ENCODE measurements around the gene SIPA1L3. TPM values are rescaled to one million over a fixed set of nuclear protein-coding genes. Genes with fewer than 3 reads are reported as not detected.

Gene SIPA1L3
- total and polyA plus RNA-seq, 2 of the 13 experiments (the other 11 are each of a cell fraction or from before 2014, with no cell fraction given) = 5.5 to 7.7 TPM

DNA sequence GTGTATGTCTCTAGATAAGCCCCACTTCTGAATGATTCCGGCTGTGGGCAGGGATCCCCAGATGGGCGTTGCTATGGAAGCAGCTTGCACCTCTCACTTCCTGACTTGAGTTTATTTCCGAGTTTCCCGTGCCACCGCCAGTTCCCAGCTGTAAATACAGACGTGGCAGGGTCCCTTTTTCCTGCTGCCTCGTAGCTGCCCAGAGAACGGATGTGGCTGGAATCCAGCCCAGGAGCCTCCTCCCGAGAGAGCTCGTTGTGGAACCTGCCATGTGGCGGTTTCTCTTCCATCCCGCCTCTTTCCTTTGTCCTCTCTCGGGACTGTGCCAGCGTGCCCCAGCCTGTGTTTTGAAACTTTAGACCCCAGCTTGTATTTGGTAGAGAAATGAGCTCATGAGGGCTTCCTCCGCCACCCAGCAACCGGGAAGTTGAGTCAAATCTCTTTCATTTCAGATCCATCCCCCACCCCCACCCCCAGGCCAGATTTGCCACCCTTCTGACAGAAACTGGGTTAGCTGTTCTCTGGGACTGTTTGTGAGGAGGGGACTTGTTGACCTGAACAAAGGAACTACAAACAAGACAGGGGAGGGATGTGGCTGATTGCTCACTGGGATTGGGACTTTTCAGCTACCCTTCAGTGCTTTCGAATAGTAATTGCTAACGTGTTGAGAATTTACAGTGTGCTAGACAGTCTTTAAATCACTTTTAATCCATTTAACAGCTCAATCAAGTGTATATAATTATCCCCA lies 96.6 kb downstream of the SIPA1L3 start:
- no peak for TF ChIP-seq FLYWCH1 (CRISPR knock-in tag; IDR thresholded peaks at IDR 0.05)
- no peak for TF ChIP-seq TBX2 (CRISPR knock-in tag; IDR thresholded peaks at IDR 0.05; ENCODE audit: borderline replicate concordance)
- no peak for TF ChIP-seq EP300 (IDR thresholded peaks at IDR 0.05; ENCODE audit: low read depth in 2 of 2, low read length in 2 of 2)
- no peak for TF ChIP-seq EP300 (CRISPR knock-in tag; IDR thresholded peaks at IDR 0.05; ENCODE audit: borderline replicate concordance)
- DNase-seq (ENCODE audit: low spot score) (no peak), FAIRE-seq (no peak), ATAC-seq (no peak)
- Histone ChIP-seq H3K9ac (ENCODE audit: insufficient read depth, low read depth, low read length) (no peak overlapping the region), H3K4me3 (replicated peaks in 1 of 3; ENCODE audit: insufficient read depth in 1 of 3, low read depth in 2 of 3, low read length in 3 of 3) (no peak overlapping the region), H3K27ac (ENCODE audit: extremely low read length, insufficient read depth, low read length) (no peak overlapping the region), H2AFZ (ENCODE audit: low read length) (no peak overlapping the region), H3K9me3 (ENCODE audit: low read length) (no peaks in the 10 kb centered on the region), H3K4me2 (ENCODE audit: low read depth, low read length) (no peak overlapping the region), H3K79me2 (ENCODE audit: insufficient read depth, low read length) (peaks cover 5% of the 10 kb centered on the region), H3K4me1 (ENCODE audit: insufficient read depth, low read length) (peaks cover 15% of the 10 kb centered on the region), H4K20me1 (ENCODE audit: insufficient read depth, low read length) (0 out of 2 replicates have a peak, but pooled peaks cover 2% of the 10 kb centered on the region), H3K27me3 (ENCODE audit: control insufficient read depth in 1 of 2, insufficient read depth in 2 of 2, low read length in 2 of 2) (no peaks in the 10 kb centered on the region; a peak in 1 of 5 replicates), H3K36me3 (replicated peaks in 1 of 2; ENCODE audit: control insufficient read depth in 1 of 2, insufficient read depth in 2 of 2, low read length in 2 of 2) (no peaks in the 10 kb centered on the region)
- 93% methylated on average over 18 of the region's 18 CpGs for WGBS (ENCODE audit: low lambda C conversion rate)
- in situ Hi-C loops (cut with HindIII; ENCODE audit: extremely low pct_ligation_motif_present, low pct_unique_long_range_greater_than_20kb) = no loop called here
- ChIA-PET POLR2A (no interaction called here), CTCF (ENCODE audit: low intra/inter-chr PET ratio, low total read pairs) (no interaction called here)
- intact Hi-C loops (cut with micrococcal nuclease; ENCODE audit: unreplicated experiment) = no loop called here
- BruUV-seq (replicated peaks) = no TSS peak

DNA sequence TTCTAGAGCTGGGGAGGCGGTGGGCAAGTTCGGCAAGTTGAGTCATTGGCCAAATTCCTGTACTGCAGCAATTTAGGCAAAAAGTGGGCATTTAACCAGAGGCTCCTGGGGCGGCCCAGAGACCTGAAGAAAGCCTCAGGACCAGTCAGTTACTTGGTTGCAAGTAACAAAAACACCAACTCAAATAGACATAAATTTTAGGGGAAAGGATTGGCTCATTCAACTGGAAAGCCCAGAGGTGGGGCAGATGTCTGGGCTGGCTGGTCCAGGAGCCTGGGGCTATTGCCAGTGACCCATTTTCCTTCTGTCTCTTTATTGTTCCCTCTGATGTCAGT lies 97.1 kb downstream of the SIPA1L3 start:
- H3K9ac ChIP-seq (ENCODE audit: insufficient read depth, low read depth, low read length) = no peak overlapping the region

More for the DNA sequence above, 97.1 kb downstream of the SIPA1L3 start:
- H2AFZ ChIP-seq (ENCODE audit: low read length) = no peak overlapping the region
- no peak for TF ChIP-seq ATF7 (IDR thresholded peaks at IDR 0.05)
- TF ChIP-seq ATF7 (CRISPR knock-in tag; IDR thresholded peaks at IDR 0.05) = no peak
- no peak for TF ChIP-seq ZNF274 (CRISPR knock-in tag; IDR thresholded peaks at IDR 0.05)
- TF ChIP-seq SATB2 (CRISPR knock-in tag; IDR thresholded peaks at IDR 0.05) = no peak
- no peak for TF ChIP-seq ATAD3A (CRISPR knock-in tag; IDR thresholded peaks at IDR 0.05)
- TF ChIP-seq NONO (IDR thresholded peaks at IDR 0.05) = no peak
- TF ChIP-seq NONO (CRISPR knock-in tag; conservative IDR thresholded peaks at IDR 0.05) = no peak
- TF ChIP-seq FLYWCH1 (CRISPR knock-in tag; IDR thresholded peaks at IDR 0.05) = no peak
- TF ChIP-seq ZNF768 (CRISPR knock-in tag; IDR thresholded peaks at IDR 0.05) = no peak
- no peak for TF ChIP-seq MAZ (IDR thresholded peaks at IDR 0.05; ENCODE audit: borderline replicate concordance, low read depth, low read length)
- TF ChIP-seq MAZ (CRISPR knock-in tag; IDR thresholded peaks at IDR 0.05; ENCODE audit: low read depth) = no peak
- FAIRE-seq (no peak), DNase-seq (ENCODE audit: low spot score) (no peak), ATAC-seq (no peak)
- BruUV-seq (replicated peaks) = no TSS peak
- H3K4me2 ChIP-seq (ENCODE audit: low read depth, low read length) = no peak overlapping the region
- ChIA-PET POLR2A (interaction anchor here (1.5 kb wide), 1 partner anchor 97 kb away, joined by 5 read pairs; the partner anchor contains the start of gene SIPA1L3), CTCF (ENCODE audit: low intra/inter-chr PET ratio, low total read pairs) (no interaction called here)
- WGBS (ENCODE audit: low lambda C conversion rate) = 100% methylated on average over 3 of the region's 3 CpGs
- intact Hi-C loops (cut with micrococcal nuclease; ENCODE audit: unreplicated experiment) (no loop called here), in situ Hi-C loops (cut with HindIII; ENCODE audit: extremely low pct_ligation_motif_present, low pct_unique_long_range_greater_than_20kb) (no loop called here)
- H3K27me3 ChIP-seq (ENCODE audit: control insufficient read depth in 1 of 2, insufficient read depth in 2 of 2, low read length in 2 of 2) = no peaks in the 10 kb centered on the region; a peak in 1 of 5 replicates
- no peak overlapping the region for H3K4me3 ChIP-seq (replicated peaks in 1 of 3; ENCODE audit: insufficient read depth in 1 of 3, low read depth in 2 of 3, low read length in 3 of 3)
- H3K4me1 ChIP-seq (ENCODE audit: insufficient read depth, low read length) = peaks cover 15% of the 10 kb centered on the region
- H3K9me3 ChIP-seq (ENCODE audit: low read length) = no peaks in the 10 kb centered on the region
- peaks cover 5% of the 10 kb centered on the region for H3K79me2 ChIP-seq (ENCODE audit: insufficient read depth, low read length)
- H3K27ac ChIP-seq (ENCODE audit: extremely low read length, insufficient read depth, low read length) = no peak overlapping the region
- H4K20me1 ChIP-seq (ENCODE audit: insufficient read depth, low read length) = 0 out of 2 replicates have a peak, but pooled peaks cover 2% of the 10 kb centered on the region
- no peaks in the 10 kb centered on the region for H3K36me3 ChIP-seq (replicated peaks in 1 of 2; ENCODE audit: control insufficient read depth in 1 of 2, insufficient read depth in 2 of 2, low read length in 2 of 2)
